ENCODE data around the gene CDA. TPM values are rescaled to one million over a fixed set of nuclear protein-coding genes. Genes with fewer than 3 reads are reported as not detected.

The CDA gene
- total and polyA plus RNA-seq, 2 of the 8 experiments (the other 6 are each of a cell fraction or from before 2014, with no cell fraction given) = 4.4 to 11.3 TPM

DNA sequence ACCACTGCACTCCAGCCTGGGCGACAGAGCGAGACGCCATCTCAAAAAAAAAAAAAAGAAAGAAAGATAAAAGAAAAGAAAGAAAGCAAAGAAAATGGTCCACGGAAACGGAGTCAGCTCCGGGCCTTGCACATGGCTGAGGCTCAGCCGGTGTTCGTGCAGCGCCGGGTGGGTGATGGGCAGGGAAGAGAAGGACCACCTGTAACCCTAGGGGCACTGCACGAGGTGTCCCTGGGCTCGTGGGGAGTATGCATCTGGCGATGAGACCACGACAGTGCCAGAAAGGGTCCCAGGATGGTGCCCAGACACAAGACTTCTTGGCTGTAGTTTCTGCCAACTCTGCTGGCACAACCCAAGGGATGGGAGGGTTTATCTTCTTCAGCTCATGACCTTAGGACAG is 5.8 kb downstream of the CDA start:
- no peaks in the 10 kb centered on the region for H3K36me3 ChIP-seq (ENCODE audit: control insufficient read depth in 2 of 4, insufficient read depth in 4 of 4, low read length in 3 of 4)
- no peak overlapping the region for H3K27ac ChIP-seq (ENCODE audit: low read depth, low read length)
- H3K4me2 ChIP-seq (ENCODE audit: insufficient read depth in 1 of 2, low read depth in 2 of 2, low read length in 2 of 2) = no peak overlapping the region
- H3K79me2 ChIP-seq (ENCODE audit: control insufficient read depth in 1 of 2, insufficient read depth in 2 of 2, low read length in 2 of 2) = no peaks in the 10 kb centered on the region
- no peak overlapping the region for H3K18ac ChIP-seq (ENCODE audit: extremely low read depth, low read length)
- H2AFZ ChIP-seq (ENCODE audit: low read length) = no peak overlapping the region
- H3K4ac ChIP-seq (replicated peaks; ENCODE audit: insufficient read length, low read depth, low read length) = no peak overlapping the region
- no peak overlapping the region for H2BK5ac ChIP-seq (ENCODE audit: low read depth, low read length)
- no peak overlapping the region for H4K8ac ChIP-seq (ENCODE audit: extremely low read depth, insufficient read depth, low read length)
- H2BK120ac ChIP-seq (replicated peaks; ENCODE audit: low read depth, low read length) = no peak overlapping the region
- no peak overlapping the region for H3K4me3 ChIP-seq (ENCODE audit: extremely low read depth in 1 of 4, insufficient read depth in 2 of 4, low read depth in 3 of 4, low read length in 4 of 4)
- no peak overlapping the region for H2BK20ac ChIP-seq (ENCODE audit: low read length)
- no peak overlapping the region for H3K56ac ChIP-seq (replicated peaks; ENCODE audit: insufficient read length, low read depth, low read length)
- no peaks in the 10 kb centered on the region; the same call in 1 of the 2 replicates for H3K23me2 ChIP-seq (ENCODE audit: low read depth, low read length)
- CTCF ChIA-PET (ENCODE audit: partially characterized antibody) = interaction anchor here (0.8 to 3.4 kb wide), 8 partner anchors 18 to 102 kb away, joined by 3 to 17 read pairs (median 4); partner anchors contain the start of gene PINK1
- no peaks in the 10 kb centered on the region for H4K20me1 ChIP-seq (replicated peaks in 1 of 2; ENCODE audit: control insufficient read depth in 1 of 2, insufficient read depth in 2 of 2, low read length in 2 of 2)
- 94% methylated on average over 9 of the region's 14 CpGs; no CpG with 5 or more reads in 1 of the 2 experiments for WGBS, 2 experiments (ENCODE audit: extremely low coverage in 1 of 2, insufficient coverage in 1 of 2, insufficient read length in 1 of 2, insufficient replicate concordance in 2 of 2, low coverage in 1 of 2, low lambda C conversion rate in 2 of 2, missing lambda C conversion rate in 1 of 2)
- FAIRE-seq (no peak), DNase-seq (ENCODE audit: low read depth in 1 of 2, low spot score in 2 of 2) (no peak)
- no peaks in the 10 kb centered on the region for H3K79me1 ChIP-seq (ENCODE audit: low read depth, low read length)
- H3K4me1 ChIP-seq (replicated peaks in 1 of 4; ENCODE audit: control insufficient read depth in 3 of 4, insufficient read depth in 4 of 4, low read length in 3 of 4) = peaks cover 0 to 7% (median 2%) of the 10 kb centered on the region in 4 experiments; a peak in 3 of 7 replicates
- POLR2A ChIA-PET (ENCODE audit: partially characterized antibody) = interaction anchor here (2.9 kb wide), 1 partner anchor 14 kb away, joined by 8 read pairs; no protein-coding TSS in a partner anchor
- H3K23ac ChIP-seq (ENCODE audit: insufficient read length) = no peak overlapping the region
- H4K91ac ChIP-seq (replicated peaks; ENCODE audit: insufficient read length, low read length) = no peak overlapping the region
- no peaks in the 10 kb centered on the region for H3K27me3 ChIP-seq (replicated peaks in 1 of 4; ENCODE audit: control insufficient read depth in 3 of 4, extremely low read depth in 1 of 4, insufficient read depth in 3 of 4, low read length in 3 of 4)
- H3K9me3 ChIP-seq (ENCODE audit: insufficient read depth in 2 of 2, low read depth in 1 of 2, low read length in 1 of 2) = no peaks in the 10 kb centered on the region
- no peak overlapping the region for H2AK5ac ChIP-seq (ENCODE audit: low read depth, low read length)
- H3K14ac ChIP-seq (ENCODE audit: insufficient read length) = no peak overlapping the region
- no peak for TF ChIP-seq NANOG (IDR thresholded peaks at IDR 0.05; ENCODE audit: insufficient read depth, low read depth, low read length, poor library complexity, severe bottlenecking)
- no peak for TF ChIP-seq ATF2 (IDR thresholded peaks at IDR 0.05; ENCODE audit: low read length)
- TF ChIP-seq SAP30 (IDR thresholded peaks at IDR 0.05; ENCODE audit: insufficient read depth, insufficient replicate concordance, low read length) = no peak
- H2BK12ac ChIP-seq (ENCODE audit: low read depth, low read length) = no peak overlapping the region
- H2BK15ac ChIP-seq (ENCODE audit: low read length) = no peak overlapping the region
- H4K5ac ChIP-seq (ENCODE audit: insufficient read length, low read depth, low read length) = no peak overlapping the region
- no peak overlapping the region for H3K9ac ChIP-seq (replicated peaks in 1 of 4; ENCODE audit: extremely low read depth in 1 of 4, low read depth in 3 of 4, low read length in 3 of 4)

Data from H1 (cell line).